HL-60 (cell line): Measurements from ENCODE around the gene PARP15.

Experiments used
- DNase-seq, 2 experiments: peaks; one replicate each; pipeline ENCODE4 v3.0.0-alpha.2; 2010 to 2020; ENCODE audit warnings: low read depth in 1 of 2, low spot score in 1 of 2
- H3K27ac ChIP-seq: fragments of 250-450 bp; sonication (Bioruptor Pico); replicated peaks from 2 replicates; pipeline ENCODE4 v1.5.1; 2020; ENCODE audit warnings: mild to moderate bottlenecking, moderate library complexity
- H3K27me3 ChIP-seq: fragments of 250-450 bp; sonication (Bioruptor Pico); 2 replicates; pipeline ENCODE4 v1.5.1; 2021; ENCODE audit warnings: mild to moderate bottlenecking, moderate library complexity; ENCODE audit not compliant: insufficient read depth, poor library complexity, severe bottlenecking
- H3K4me3 ChIP-seq: replicated peaks from 2 replicates; pipeline ENCODE4 v1.5.1; 2011; ENCODE audit warnings: mild to moderate bottlenecking, control low read depth, low read length; ENCODE audit not compliant: insufficient read depth
- CTCF ChIP-seq: IDR thresholded peaks from one replicate; pipeline ENCODE4 v1.5.1; 2011; ENCODE audit warnings: low read length, control low read depth, inconsistent platforms; ENCODE audit not compliant: insufficient read depth
- GABPA ChIP-seq: IDR thresholded peaks from 2 replicates; pipeline ENCODE4 v1.6.1; 2012; ENCODE audit warnings: low read depth
- POLR2AphosphoS5 ChIP-seq: IDR thresholded peaks from 2 replicates; pipeline ENCODE4 v1.6.1; 2012; ENCODE audit warnings: low read depth
- REST ChIP-seq: IDR thresholded peaks from 2 replicates; pipeline ENCODE4 v1.6.1; 2012; ENCODE audit warnings: low read depth; ENCODE audit not compliant: insufficient replicate concordance
- SPI1 ChIP-seq: IDR thresholded peaks from 2 replicates; pipeline ENCODE4 v1.6.1; 2012; ENCODE audit warnings: low read depth, mild to moderate bottlenecking, borderline replicate concordance

PARP15 gene

GRCh38 chr3:122678506-122678905 is 101.1 kb downstream of the PARP15 start:
- Histone ChIP-seq H3K27me3 (no peaks in the 10 kb centered on the region), H3K4me3 (no peak overlapping the region), H3K27ac (no peak overlapping the region)
- DNase-seq, result no peak
- TF ChIP-seq CTCF, result no peak
- TF ChIP-seq POLR2AphosphoS5, result no peak
- TF ChIP-seq SPI1, result no peak
- TF ChIP-seq GABPA, result no peak

GRCh38 chr3:122679085-122679881 is 101.8 kb downstream of the PARP15 start:
- H3K27me3 ChIP-seq, result no peaks in the 10 kb centered on the region
- peak in 1 of 2 experiments; percentile 82 for DNase-seq
- TF ChIP-seq GABPA (no peak), CTCF (peak; percentile 82)
- no peak overlapping the region for H3K27ac ChIP-seq
- peak overlapping the region; percentile 16; the same call in 1 of the 2 replicates for H3K4me3 ChIP-seq

- H3K27ac ChIP-seq, result peak overlapping the region; percentile 59
- no peaks in the 10 kb centered on the region for H3K27me3 ChIP-seq
- TF ChIP-seq CTCF (no peak), GABPA (no peak), SPI1 (no peak), POLR2AphosphoS5 (no peak), REST (no peak)
- no peak for DNase-seq
- peak overlapping the region; percentile 93 for H3K4me3 ChIP-seq
Observed at GRCh38 chr3:122679882-122680474, 102.5 kb downstream of the PARP15 start.

- H3K4me3 ChIP-seq, result peak within 1 kb of the TSS; percentile 93
- peak within 1 kb of the TSS; percentile 59 for H3K27ac ChIP-seq
- H3K27me3 ChIP-seq, result no peaks in the 10 kb centered on the region
- peak in 1 of 2 experiments; percentile 46 for DNase-seq
- TF ChIP-seq GABPA, result no peak
- TF ChIP-seq CTCF, result no peak
- TF ChIP-seq SPI1, result no peak
- TF ChIP-seq REST, result no peak
- TF ChIP-seq POLR2AphosphoS5, result no peak
Observed at GRCh38 chr3:122680475-122681283, 103.2 kb downstream of the PARP15 start, which contains the start of gene PARP14. Gene PARP14, plus strand, starts transcription at chr3:122680839. Its CDS starts 45 bp downstream, at chr3:122680884.
